GM12892 (cell line): Measurements from ENCODE around the gene HERC6.

Experiments
- DNase-seq: peaks from one replicate; pipeline ENCODE4 v3.0.0; 2011; ENCODE audit not compliant: insufficient read length
- FAIRE-seq: peaks from 2 replicates; lab custom pipeline; 2011; peaks lifted over from hg19 to GRCh38; lab: Jason Lieb, UNC
- POLR2A ChIP-seq: IDR thresholded peaks from 2 replicates; pipeline ENCODE4 v1.6.1; 2011; ENCODE audit warnings: low read depth, low read length, control low read depth
- POLR2AphosphoS5 ChIP-seq: IDR thresholded peaks from 2 replicates; pipeline ENCODE4 v1.6.1; 2011; ENCODE audit warnings: low read depth, low read length, control low read depth
- TAF1 ChIP-seq: IDR thresholded peaks from 2 replicates; pipeline ENCODE4 v1.6.1; 2011; ENCODE audit warnings: low read depth, mild to moderate bottlenecking, control low read depth, low read length, borderline replicate concordance

The HERC6 gene

GRCh38 chr4:88456670-88457306 is 78.1 kb downstream of the HERC6 start, which contains the start of gene HERC5:
Gene HERC5, plus strand, starts transcription at chr4:88457119. Its CDS starts 151 bp downstream, at chr4:88457270.
- DNase-seq (peak; percentile 87), FAIRE-seq (peak; percentile 100)
- TF ChIP-seq POLR2A (peak; percentile 47), POLR2AphosphoS5 (peak; percentile 63), TAF1 (no peak)

- DNase-seq (peak; percentile 43), FAIRE-seq (peak; percentile 30)
- no peak for TF ChIP-seq POLR2A
- TF ChIP-seq TAF1 = no peak
- no peak for TF ChIP-seq POLR2AphosphoS5
Measured at GRCh38 chr4:88457307-88458103, 78.9 kb downstream of the HERC6 start.

- TF ChIP-seq POLR2A (no peak), TAF1 (no peak), POLR2AphosphoS5 (no peak)
- DNase-seq (no peak), FAIRE-seq (no peak)
Measured at GRCh38 chr4:88458104-88458740, 79.6 kb downstream of the HERC6 start.

GRCh38 chr4:88465653-88466192 is 87.1 kb downstream of the HERC6 start:
- FAIRE-seq (no peak), DNase-seq (no peak)
- TF ChIP-seq TAF1 (no peak), POLR2A (no peak), POLR2AphosphoS5 (no peak)

GRCh38 chr4:88467392-88467791 is 88.7 kb downstream of the HERC6 start:
- FAIRE-seq (peak; percentile 38), DNase-seq (no peak)
- TF ChIP-seq POLR2A = no peak
- TF ChIP-seq TAF1 = no peak
- no peak for TF ChIP-seq POLR2AphosphoS5

GRCh38 chr4:88477229-88477860 is 98.7 kb downstream of the HERC6 start:
- TF ChIP-seq POLR2A (no peak), POLR2AphosphoS5 (no peak), TAF1 (no peak)
- FAIRE-seq (no peak), DNase-seq (no peak)

- no peak for FAIRE-seq
Measured at GRCh38 chr4:88478247-88478646, 99.6 kb downstream of the HERC6 start.

GRCh38 chr4:88481537-88481936 is 102.9 kb downstream of the HERC6 start:
- FAIRE-seq (no peak), DNase-seq (no peak)
- TF ChIP-seq POLR2A = no peak
- TF ChIP-seq TAF1 = no peak
- TF ChIP-seq POLR2AphosphoS5 = no peak

More at GRCh38 chr4:88478247-88478646, 99.6 kb downstream of the HERC6 start:
- no peak for DNase-seq
- TF ChIP-seq POLR2AphosphoS5 (no peak), POLR2A (no peak), TAF1 (no peak)

GRCh38 chr4:88489100-88489761 is 110.6 kb downstream of the HERC6 start:
- no peak for DNase-seq
- no peak for FAIRE-seq

More at GRCh38 chr4:88489100-88489761, 110.6 kb downstream of the HERC6 start:
- TF ChIP-seq POLR2AphosphoS5 (no peak), TAF1 (no peak), POLR2A (no peak)
